T-helper 1 cell treated with Interleukin-12 subunit alpha and Interleukin-12 subunit beta and Interleukin-4 antibody, amounts not matched to agents 30 μg/mL and 1 μg/mL, for 36 hours (primary cell): Measurements from ENCODE around the gene SLC9C1.

Experiments
- H3K27ac Mint-ChIP-seq: one replicate; pipeline ENCODE4 v1.8.0; 2021; ENCODE audit warnings: mild to moderate bottlenecking, mixed read lengths
- H3K27me3 Mint-ChIP-seq: one replicate; pipeline ENCODE4 v1.8.0; 2021; ENCODE audit warnings: low read depth, mixed read lengths
- H3K36me3 Mint-ChIP-seq: one replicate; pipeline ENCODE4 v1.8.0; 2021; ENCODE audit warnings: low read depth, mixed read lengths
- H3K4me1 Mint-ChIP-seq: one replicate; pipeline ENCODE4 v1.8.0; 2021; ENCODE audit warnings: low read depth, mixed read lengths
- H3K4me3 Mint-ChIP-seq: one replicate; pipeline ENCODE4 v1.8.0; 2021; ENCODE audit warnings: mild to moderate bottlenecking, moderate library complexity, mixed read lengths
- H3K9me3 Mint-ChIP-seq: one replicate; pipeline ENCODE4 v1.8.0; 2021; ENCODE audit warnings: mixed read lengths

Gene SLC9C1

GRCh38 chr3:112280266-112280665, 13.8 kb downstream of the SLC9C1 start:
- Mint-ChIP-seq H3K36me3 (no peaks in the 10 kb centered on the region), H3K4me3 (no peak overlapping the region), H3K9me3 (no peaks in the 10 kb centered on the region), H3K27me3 (peaks cover 39% of the 10 kb centered on the region), H3K27ac (no peak overlapping the region), H3K4me1 (no peaks in the 10 kb centered on the region)

DNA sequence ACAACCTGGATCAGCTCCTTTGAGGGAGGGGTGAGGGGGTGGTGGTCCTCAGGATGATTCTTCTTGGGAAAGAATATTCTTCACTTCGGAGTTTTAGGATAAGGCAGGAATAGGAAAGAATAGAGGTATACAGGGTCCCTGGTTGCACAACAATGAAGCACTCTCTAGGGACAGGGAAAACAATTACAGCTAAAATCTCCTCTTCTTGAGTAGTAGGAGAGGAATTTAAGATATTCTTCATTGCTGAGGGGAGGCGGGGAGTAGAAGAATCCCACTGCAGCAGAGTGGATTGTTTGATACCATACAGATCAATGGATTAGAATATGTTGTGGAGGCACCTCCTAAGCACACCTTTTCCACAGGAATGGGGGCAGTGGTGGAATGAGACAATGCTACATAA, 20.5 kb downstream of the SLC9C1 start:
- H3K36me3 Mint-ChIP-seq, result no peaks in the 10 kb centered on the region
- H3K27me3 Mint-ChIP-seq, result peaks cover 22% of the 10 kb centered on the region
- no peaks in the 10 kb centered on the region for H3K4me1 Mint-ChIP-seq
- no peak overlapping the region for H3K4me3 Mint-ChIP-seq
- no peak overlapping the region for H3K27ac Mint-ChIP-seq
- no peaks in the 10 kb centered on the region for H3K9me3 Mint-ChIP-seq

DNA sequence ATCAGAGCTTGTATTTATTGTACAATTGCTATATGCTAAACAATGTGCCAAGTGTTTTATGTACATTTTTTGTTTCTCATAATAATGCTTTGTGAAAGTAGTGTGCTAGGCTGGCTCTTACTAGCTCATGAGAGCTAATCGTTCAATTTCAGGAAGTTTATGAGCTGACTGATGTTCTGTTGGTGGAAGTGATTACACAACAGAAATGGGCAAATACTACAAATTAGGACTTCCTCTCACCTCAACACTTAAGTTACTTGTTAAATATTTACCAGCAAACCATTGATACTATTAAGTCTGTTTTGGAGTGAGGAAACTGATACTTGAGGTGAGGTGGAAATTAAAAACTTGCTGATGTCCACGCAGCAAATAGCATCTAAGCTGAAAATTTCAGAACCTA, 32.3 kb downstream of the SLC9C1 start:
- Mint-ChIP-seq H3K27ac (no peak overlapping the region), H3K27me3 (peaks cover 13% of the 10 kb centered on the region), H3K9me3 (no peaks in the 10 kb centered on the region), H3K4me3 (no peak overlapping the region), H3K36me3 (no peaks in the 10 kb centered on the region), H3K4me1 (no peaks in the 10 kb centered on the region)

GRCh38 chr3:112260563-112260962, 33.5 kb downstream of the SLC9C1 start:
- Mint-ChIP-seq H3K4me1 (no peaks in the 10 kb centered on the region), H3K9me3 (no peaks in the 10 kb centered on the region)

GRCh38 chr3:112253301-112253971, 40.6 kb downstream of the SLC9C1 start:
- peaks cover 3% of the 10 kb centered on the region for H3K27me3 Mint-ChIP-seq
- no peak overlapping the region for H3K4me3 Mint-ChIP-seq
- no peaks in the 10 kb centered on the region for H3K4me1 Mint-ChIP-seq
- H3K27ac Mint-ChIP-seq, result no peak overlapping the region
- H3K9me3 Mint-ChIP-seq, result peaks cover 13% of the 10 kb centered on the region
- no peaks in the 10 kb centered on the region for H3K36me3 Mint-ChIP-seq

More at GRCh38 chr3:112260563-112260962, 33.5 kb downstream of the SLC9C1 start:
- no peaks in the 10 kb centered on the region for H3K36me3 Mint-ChIP-seq
- H3K27ac Mint-ChIP-seq, result no peak overlapping the region
- no peak overlapping the region for H3K4me3 Mint-ChIP-seq
- peaks cover 12% of the 10 kb centered on the region for H3K27me3 Mint-ChIP-seq

GRCh38 chr3:112247900-112248299, 46.1 kb downstream of the SLC9C1 start:
- peaks cover 3% of the 10 kb centered on the region for H3K9me3 Mint-ChIP-seq

DNA sequence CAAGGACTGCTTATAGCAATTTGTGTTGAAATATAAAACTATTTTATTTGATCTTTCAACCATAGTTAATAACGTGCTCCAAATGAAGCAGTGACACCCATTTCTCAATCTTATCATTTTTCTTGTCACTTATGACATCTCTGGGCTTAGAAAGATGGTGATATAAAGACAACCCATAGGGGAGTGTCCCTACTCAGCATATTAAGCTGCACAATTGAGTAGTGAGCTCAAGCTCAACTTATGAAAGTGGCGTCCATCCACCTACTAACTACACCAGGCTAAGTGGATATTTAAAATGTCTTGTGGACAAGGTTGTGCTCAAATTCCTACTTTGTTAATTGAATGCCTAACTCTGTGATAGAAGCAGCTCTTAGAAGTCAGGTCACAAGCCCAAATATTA, 46.7 kb downstream of the SLC9C1 start:
- no peak overlapping the region for H3K27ac Mint-ChIP-seq
- peaks cover 3% of the 10 kb centered on the region for H3K9me3 Mint-ChIP-seq
- no peaks in the 10 kb centered on the region for H3K36me3 Mint-ChIP-seq
- H3K4me1 Mint-ChIP-seq, result no peaks in the 10 kb centered on the region
- H3K4me3 Mint-ChIP-seq, result no peak overlapping the region
- peaks cover 12% of the 10 kb centered on the region for H3K27me3 Mint-ChIP-seq

More at GRCh38 chr3:112247900-112248299, 46.1 kb downstream of the SLC9C1 start:
- no peak overlapping the region for H3K4me3 Mint-ChIP-seq
- H3K27ac Mint-ChIP-seq, result no peak overlapping the region
- H3K27me3 Mint-ChIP-seq, result peaks cover 12% of the 10 kb centered on the region
- H3K36me3 Mint-ChIP-seq, result no peaks in the 10 kb centered on the region
- no peaks in the 10 kb centered on the region for H3K4me1 Mint-ChIP-seq

- Mint-ChIP-seq H3K4me3 (no peak overlapping the region), H3K4me1 (no peaks in the 10 kb centered on the region), H3K9me3 (peaks cover 12% of the 10 kb centered on the region), H3K27ac (no peak overlapping the region), H3K27me3 (peaks cover 11% of the 10 kb centered on the region), H3K36me3 (no peaks in the 10 kb centered on the region)
Measured at GRCh38 chr3:112233083-112233482, 60.9 kb downstream of the SLC9C1 start.

- Mint-ChIP-seq H3K27ac (no peak overlapping the region), H3K36me3 (no peaks in the 10 kb centered on the region), H3K9me3 (peaks cover 12% of the 10 kb centered on the region), H3K27me3 (peaks cover 18% of the 10 kb centered on the region), H3K4me3 (no peak overlapping the region), H3K4me1 (no peaks in the 10 kb centered on the region)
Measured at GRCh38 chr3:112231727-112232126, 62.3 kb downstream of the SLC9C1 start.

DNA sequence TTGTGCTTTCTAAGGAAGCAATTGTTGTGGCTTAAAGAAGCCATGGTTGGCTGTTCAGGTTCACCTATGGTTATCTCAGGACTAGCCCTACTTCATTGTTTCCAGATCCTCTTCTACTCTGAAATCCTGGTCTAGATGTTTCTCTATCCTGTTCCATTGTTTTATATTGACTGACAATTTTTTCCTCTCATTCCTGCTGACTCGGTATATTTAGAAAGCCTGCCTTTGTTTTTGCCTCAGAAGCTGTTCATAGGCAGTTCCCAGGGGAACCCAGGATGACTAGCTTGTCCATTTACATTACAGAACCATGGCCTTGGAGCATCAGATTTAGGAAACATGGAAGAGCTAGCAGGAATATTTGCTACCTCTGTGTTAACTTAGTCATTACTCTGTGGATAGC, 64.0 kb downstream of the SLC9C1 start:
- no peak overlapping the region for H3K4me3 Mint-ChIP-seq

GRCh38 chr3:112228786-112229185, 65.2 kb downstream of the SLC9C1 start:
- Mint-ChIP-seq H3K9me3 (peaks cover 26% of the 10 kb centered on the region), H3K4me1 (no peaks in the 10 kb centered on the region), H3K4me3 (no peak overlapping the region), H3K36me3 (no peaks in the 10 kb centered on the region), H3K27me3 (peaks cover 23% of the 10 kb centered on the region), H3K27ac (no peak overlapping the region)

More for the DNA sequence above, 64.0 kb downstream of the SLC9C1 start:
- Mint-ChIP-seq H3K4me1 (no peaks in the 10 kb centered on the region), H3K27ac (no peak overlapping the region), H3K36me3 (no peaks in the 10 kb centered on the region), H3K9me3 (peaks cover 19% of the 10 kb centered on the region), H3K27me3 (peaks cover 23% of the 10 kb centered on the region)

DNA sequence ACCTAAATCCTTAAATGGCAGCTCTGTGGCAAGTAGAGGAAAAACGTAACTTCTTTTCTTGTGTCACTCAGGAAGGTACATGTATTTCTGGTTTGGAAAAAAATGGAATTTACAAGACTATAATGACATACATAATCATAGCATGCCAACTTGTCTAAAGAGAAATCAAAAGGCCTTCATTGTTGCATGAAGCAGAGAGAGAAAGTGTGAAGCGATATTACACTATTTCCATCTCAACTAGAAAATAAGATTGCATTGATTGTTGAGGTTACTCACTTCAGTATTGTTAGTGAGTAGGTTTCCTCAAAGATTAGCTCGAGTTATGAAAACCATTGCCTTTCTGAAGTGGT, 93.7 kb downstream of the SLC9C1 start:
- H3K4me3 Mint-ChIP-seq, result no peak overlapping the region
- peaks cover 4% of the 10 kb centered on the region for H3K27me3 Mint-ChIP-seq
- H3K4me1 Mint-ChIP-seq, result no peaks in the 10 kb centered on the region

DNA sequence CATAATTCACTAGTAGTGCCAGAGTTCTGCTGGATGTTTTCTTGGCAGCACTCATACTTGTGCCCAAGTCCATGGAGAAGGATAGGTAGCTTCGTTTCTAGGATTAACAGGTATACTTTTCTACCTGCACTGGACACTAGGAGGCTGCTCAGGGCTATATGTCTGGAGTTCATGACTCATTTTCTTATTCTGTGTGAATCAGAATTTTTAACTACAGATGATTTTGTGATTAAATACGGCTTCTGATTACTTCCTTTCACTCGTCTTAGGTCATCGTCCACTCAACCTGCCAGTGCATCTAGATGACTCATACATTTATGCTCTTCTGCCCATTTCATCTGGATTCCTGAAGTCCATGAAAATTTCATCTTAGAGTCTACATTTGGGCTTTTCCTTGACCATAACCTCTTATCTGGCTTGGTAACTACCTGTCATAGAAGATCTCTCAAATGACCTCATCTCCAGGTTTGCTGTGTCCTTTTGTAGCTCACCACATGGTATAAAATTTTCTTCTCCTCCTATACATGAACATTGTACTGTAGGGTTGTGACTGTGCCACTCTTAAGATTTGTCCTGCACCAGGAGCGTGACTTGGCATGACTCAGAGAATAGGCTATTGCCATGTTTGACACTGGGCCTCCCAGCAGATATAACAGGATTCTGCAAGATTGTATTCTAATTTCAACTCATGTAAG, 94.2 kb downstream of the SLC9C1 start:
- H3K27me3 Mint-ChIP-seq, result peaks cover 4% of the 10 kb centered on the region
- H3K4me3 Mint-ChIP-seq, result no peak overlapping the region
- no peak overlapping the region for H3K27ac Mint-ChIP-seq
- H3K9me3 Mint-ChIP-seq, result peaks cover 3% of the 10 kb centered on the region
- no peaks in the 10 kb centered on the region for H3K36me3 Mint-ChIP-seq
- no peaks in the 10 kb centered on the region for H3K4me1 Mint-ChIP-seq

More for the DNA sequence above, 93.7 kb downstream of the SLC9C1 start:
- peaks cover 3% of the 10 kb centered on the region for H3K9me3 Mint-ChIP-seq
- H3K36me3 Mint-ChIP-seq, result no peaks in the 10 kb centered on the region
- no peak overlapping the region for H3K27ac Mint-ChIP-seq

DNA sequence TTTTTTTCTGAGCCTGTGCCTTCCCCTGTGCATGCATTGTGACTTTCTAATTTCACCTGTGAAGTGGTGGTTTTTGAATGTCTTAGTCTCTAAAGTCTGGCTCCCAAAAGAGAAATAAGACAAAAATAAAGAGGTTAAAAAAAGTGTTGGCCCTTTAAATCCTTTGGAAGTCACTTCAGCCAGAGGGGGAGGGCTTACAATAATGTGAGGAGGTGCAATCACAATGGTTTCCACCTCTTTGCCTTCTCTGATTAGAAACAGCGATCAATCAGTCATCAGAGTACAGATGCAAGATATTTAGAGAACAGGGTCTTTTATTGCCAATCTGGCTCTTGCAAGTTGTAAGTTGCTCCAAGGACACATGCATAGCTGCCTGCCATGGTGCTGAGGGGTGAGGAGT, 96.9 kb downstream of the SLC9C1 start:
- Mint-ChIP-seq H3K4me1 (no peaks in the 10 kb centered on the region), H3K4me3 (no peak overlapping the region), H3K9me3 (peaks cover 14% of the 10 kb centered on the region), H3K27ac (no peak overlapping the region), H3K27me3 (peaks cover 4% of the 10 kb centered on the region), H3K36me3 (peaks cover 1% of the 10 kb centered on the region)

DNA sequence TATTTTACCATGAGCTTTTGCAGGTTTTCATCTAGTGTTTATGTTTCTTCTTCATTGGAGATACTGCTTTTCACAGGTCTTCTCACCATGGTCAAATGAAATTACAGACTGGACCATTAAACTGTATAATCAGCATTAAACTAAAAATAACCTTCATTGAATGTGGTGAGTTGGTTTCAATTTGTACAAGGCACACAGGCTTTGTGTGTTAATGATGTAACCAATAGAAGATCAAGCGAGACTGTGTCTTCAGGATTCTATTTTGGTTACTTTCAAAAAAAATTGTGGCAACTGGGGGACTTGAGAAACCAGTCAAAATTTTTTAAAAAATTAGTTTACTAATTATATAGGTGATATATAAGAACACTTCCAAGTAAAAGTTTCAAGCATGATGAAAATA, 106.7 kb downstream of the SLC9C1 start:
- Mint-ChIP-seq H3K9me3 (peaks cover 7% of the 10 kb centered on the region), H3K4me1 (no peaks in the 10 kb centered on the region), H3K4me3 (no peak overlapping the region), H3K27ac (no peak overlapping the region), H3K36me3 (no peaks in the 10 kb centered on the region), H3K27me3 (peaks cover 13% of the 10 kb centered on the region)
